ENCODE measurements around the gene TTC28. TPM values are rescaled to one million over a fixed set of nuclear protein-coding genes. Genes with fewer than 3 reads are reported as not detected.

The TTC28 gene
- total RNA-seq, 1 donor from 2014 or later = 24.5 TPM

GRCh38 chr22:28006271-28006670, 673.4 kb downstream of the TTC28 start:
- DNase-seq (ENCODE audit: low spot score in 2 of 2) = no peak
- H3K4me1 ChIP-seq = peaks cover 0 to 7% of the 10 kb centered on the region in 2 donors
- H3K4me3 ChIP-seq = no peak overlapping the region
- intact Hi-C loops (cut with DNase I) = loop anchor here (5.0 kb wide), 2 partner anchors 1249 to 1329 kb away; no protein-coding TSS in a partner anchor
- H3K36me3 ChIP-seq = peaks cover 0 to 7% of the 10 kb centered on the region in 2 donors
- H3K27ac ChIP-seq = no peak overlapping the region
- H3K9me3 ChIP-seq = no peaks in the 10 kb centered on the region
- no peak for TF ChIP-seq CTCF (IDR thresholded peaks at IDR 0.05)
- H3K27me3 ChIP-seq = no peaks in the 10 kb centered on the region

- no peak overlapping the region for H3K27ac ChIP-seq
- DNase-seq (ENCODE audit: low spot score in 2 of 2) = no peak
- H3K4me1 ChIP-seq = peaks cover 0 to 7% of the 10 kb centered on the region in 2 donors
Observed at GRCh38 chr22:28005513-28005912, 674.1 kb downstream of the TTC28 start.

DNA sequence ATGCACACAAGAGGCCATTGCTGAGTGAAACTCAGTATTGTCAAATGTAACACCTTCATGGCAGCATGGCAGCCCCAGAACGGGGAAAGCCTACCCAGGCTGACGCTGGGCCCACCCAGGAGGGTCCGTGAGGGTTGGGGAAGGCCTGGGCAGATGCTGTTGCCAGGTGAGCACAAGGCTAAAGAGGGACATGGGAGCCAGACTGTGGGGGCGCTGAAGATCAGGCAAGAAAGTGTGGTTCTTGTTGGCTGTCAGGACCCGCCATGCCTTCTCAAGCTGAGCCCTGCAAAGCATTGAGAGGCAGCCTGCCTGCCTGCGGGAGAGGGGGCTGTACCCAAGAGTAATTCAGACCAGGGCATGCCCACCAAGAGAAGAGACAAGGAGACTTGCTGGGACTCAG, 675.6 kb downstream of the TTC28 start:
- H3K4me3 ChIP-seq = no peak overlapping the region
- no peaks in the 10 kb centered on the region for H3K27me3 ChIP-seq
- H3K27ac ChIP-seq = no peak overlapping the region
- peaks cover 0 to 2% of the 10 kb centered on the region in 2 donors for H3K4me1 ChIP-seq
- H3K36me3 ChIP-seq = peaks cover 0 to 23% of the 10 kb centered on the region in 2 donors
- intact Hi-C loops (cut with DNase I) = no loop called here
- no peaks in the 10 kb centered on the region for H3K9me3 ChIP-seq
- DNase-seq (ENCODE audit: low spot score in 2 of 2) = no peak
- no peak for TF ChIP-seq CTCF (IDR thresholded peaks at IDR 0.05)

More at GRCh38 chr22:28005513-28005912, 674.1 kb downstream of the TTC28 start:
- no peaks in the 10 kb centered on the region for H3K27me3 ChIP-seq
- intact Hi-C loops (cut with DNase I) = loop anchor here (5.0 kb wide), 2 partner anchors 1248 to 1328 kb away; no protein-coding TSS in a partner anchor
- H3K36me3 ChIP-seq = peaks cover 0 to 14% of the 10 kb centered on the region in 2 donors
- TF ChIP-seq CTCF (IDR thresholded peaks at IDR 0.05) = no peak
- no peak overlapping the region for H3K4me3 ChIP-seq
- no peaks in the 10 kb centered on the region for H3K9me3 ChIP-seq

- no peaks in the 10 kb centered on the region for H3K27me3 ChIP-seq
- peaks cover 0 to 33% of the 10 kb centered on the region in 2 donors for H3K36me3 ChIP-seq
- DNase-seq (ENCODE audit: low spot score in 2 of 2) = no peak
- TF ChIP-seq CTCF (IDR thresholded peaks at IDR 0.05) = no peak
- no peak overlapping the region for H3K4me3 ChIP-seq
- H3K4me1 ChIP-seq = no peaks in the 10 kb centered on the region
- no peaks in the 10 kb centered on the region for H3K9me3 ChIP-seq
- H3K27ac ChIP-seq = no peak overlapping the region
- intact Hi-C loops (cut with DNase I) = no loop called here
Observed at GRCh38 chr22:28002863-28003565, 676.6 kb downstream of the TTC28 start.

DNA sequence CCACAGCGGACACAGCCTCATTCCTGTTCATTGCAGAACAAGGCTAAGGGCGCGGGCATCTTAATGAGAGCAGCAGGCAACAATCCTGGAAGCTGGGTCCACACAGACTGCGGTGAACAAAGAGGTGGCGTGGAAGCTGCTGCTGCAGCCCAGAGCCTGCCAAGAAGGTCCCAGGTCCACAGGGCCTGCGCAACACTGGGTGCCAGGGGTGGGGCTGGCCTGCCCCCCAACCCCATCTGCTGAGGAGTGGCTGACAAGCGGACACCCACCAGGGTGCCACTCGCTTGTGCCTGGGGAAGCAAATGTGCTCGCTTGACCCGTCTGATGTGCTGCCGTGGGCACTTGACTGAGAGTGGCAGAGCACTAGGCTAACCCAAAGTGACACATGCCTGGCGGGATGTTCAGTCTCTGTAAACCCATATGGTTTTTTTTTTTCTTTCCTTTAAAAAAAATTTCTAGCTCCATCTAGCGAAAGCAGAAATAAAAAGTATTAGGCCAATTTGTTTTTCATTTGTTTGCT, 677.4 kb downstream of the TTC28 start:
- TF ChIP-seq CTCF (IDR thresholded peaks at IDR 0.05) = no peak
- Histone ChIP-seq H3K27me3 (no peaks in the 10 kb centered on the region), H3K4me3 (no peak overlapping the region), H3K9me3 (no peaks in the 10 kb centered on the region), H3K36me3 (peaks cover 6 to 35% of the 10 kb centered on the region in 2 donors), H3K27ac (no peak overlapping the region), H3K4me1 (no peaks in the 10 kb centered on the region)
- no peak for DNase-seq (ENCODE audit: low spot score in 2 of 2)
- intact Hi-C loops (cut with DNase I) = no loop called here
